Dendritic cell treated with granulocyte-macrophage colony-stimulating factor and Interleukin-4, amounts not matched to agents 40 ng/mL and 50 ng/mL, for 4 days (primary cell): Measurements from ENCODE around the gene MAP2K6.
A peak's percentile ranks its signal among the peaks of the same experiment; 100 is the strongest.
"Not testable (repeated sequence)": the region's sequence is repeated elsewhere in the genome, so short reads cannot be mapped to it uniquely, and the experiment has no call there.

Experiments used
- H3K27ac Mint-ChIP-seq: one replicate; pipeline ENCODE4 v1.8.0; 2022; ENCODE audit warnings: mild to moderate bottlenecking, mixed read lengths
- H3K27me3 Mint-ChIP-seq: one replicate; pipeline ENCODE4 v1.8.0; 2022; ENCODE audit warnings: mild to moderate bottlenecking, mixed read lengths
- H3K36me3 Mint-ChIP-seq: one replicate; pipeline ENCODE4 v1.8.0; 2022; ENCODE audit warnings: low read depth, mixed read lengths
- H3K4me1 Mint-ChIP-seq: one replicate; pipeline ENCODE4 v1.8.0; 2022; ENCODE audit warnings: low read depth, mixed read lengths
- H3K4me3 Mint-ChIP-seq: one replicate; pipeline ENCODE4 v1.8.0; 2022; ENCODE audit warnings: mild to moderate bottlenecking, moderate library complexity, mixed read lengths
- H3K9me3 Mint-ChIP-seq: one replicate; pipeline ENCODE4 v1.8.0; 2022; ENCODE audit warnings: mixed read lengths
- intact Hi-C: fragments of 100-400 bp; cut with micrococcal nuclease; formaldehyde crosslinking; loops from one replicate; pipeline ENCODE4 v1.15.0; 2022

Gene MAP2K6

GRCh38 chr17:69477903-69478266 lies 63.4 kb downstream of the MAP2K6 start:
- H3K9me3 Mint-ChIP-seq, result no peaks in the 10 kb centered on the region
- intact Hi-C loops, result no loop called here
- no peak overlapping the region for H3K27ac Mint-ChIP-seq
- H3K4me3 Mint-ChIP-seq, result no peak overlapping the region
- H3K36me3 Mint-ChIP-seq, result no peaks in the 10 kb centered on the region
- peaks cover 39% of the 10 kb centered on the region for H3K4me1 Mint-ChIP-seq
- H3K27me3 Mint-ChIP-seq, result no peaks in the 10 kb centered on the region

- no peak overlapping the region for H3K4me3 Mint-ChIP-seq
- H3K27ac Mint-ChIP-seq, result no peak overlapping the region
- intact Hi-C loops, result no loop called here
Observed at GRCh38 chr17:69478916-69479315, 64.4 kb downstream of the MAP2K6 start.

GRCh38 chr17:69479756-69480155 lies 65.3 kb downstream of the MAP2K6 start:
- not testable (repeated sequence) for H3K27me3 Mint-ChIP-seq, H3K36me3 Mint-ChIP-seq, H3K27ac Mint-ChIP-seq, H3K9me3 Mint-ChIP-seq, H3K4me3 Mint-ChIP-seq
- intact Hi-C loops, result loop anchor here (10.0 kb wide), 1 partner anchor 55 kb away; no protein-coding TSS in a partner anchor
- peaks cover 35% of the 10 kb centered on the region for H3K4me1 Mint-ChIP-seq

More at GRCh38 chr17:69478916-69479315, 64.4 kb downstream of the MAP2K6 start:
- peaks cover 39% of the 10 kb centered on the region for H3K4me1 Mint-ChIP-seq
- H3K9me3 Mint-ChIP-seq, result no peaks in the 10 kb centered on the region
- no peaks in the 10 kb centered on the region for H3K27me3 Mint-ChIP-seq
- no peaks in the 10 kb centered on the region for H3K36me3 Mint-ChIP-seq

- no peak overlapping the region for H3K27ac Mint-ChIP-seq
- intact Hi-C loops, result loop anchor here (10.0 kb wide), 1 partner anchor 55 kb away; no protein-coding TSS in a partner anchor
- peaks cover 40% of the 10 kb centered on the region for H3K4me1 Mint-ChIP-seq
- H3K36me3 Mint-ChIP-seq, result no peaks in the 10 kb centered on the region
- no peaks in the 10 kb centered on the region for H3K9me3 Mint-ChIP-seq
- no peaks in the 10 kb centered on the region for H3K27me3 Mint-ChIP-seq
- H3K4me3 Mint-ChIP-seq, result no peak overlapping the region
Observed at GRCh38 chr17:69480245-69480644, 65.7 kb downstream of the MAP2K6 start.

GRCh38 chr17:69485251-69485661 lies 70.8 kb downstream of the MAP2K6 start:
- H3K27ac Mint-ChIP-seq, result peak overlapping the region; percentile 21
- intact Hi-C loops, result loop anchor here (10.0 kb wide), 1 partner anchor 60 kb away; no protein-coding TSS in a partner anchor

GRCh38 chr17:69485901-69486643 lies 71.6 kb downstream of the MAP2K6 start:
- intact Hi-C loops, result loop anchor here (10.0 kb wide), 1 partner anchor 61 kb away; no protein-coding TSS in a partner anchor
- H3K36me3 Mint-ChIP-seq, result no peaks in the 10 kb centered on the region
- H3K27me3 Mint-ChIP-seq, result no peaks in the 10 kb centered on the region
- H3K27ac Mint-ChIP-seq, result peak overlapping the region; percentile 21
- H3K4me1 Mint-ChIP-seq, result peaks cover 33% of the 10 kb centered on the region
- H3K9me3 Mint-ChIP-seq, result no peaks in the 10 kb centered on the region
- H3K4me3 Mint-ChIP-seq, result no peak overlapping the region

More at GRCh38 chr17:69485251-69485661, 70.8 kb downstream of the MAP2K6 start:
- Mint-ChIP-seq H3K9me3 (no peaks in the 10 kb centered on the region), H3K27me3 (no peaks in the 10 kb centered on the region), H3K36me3 (no peaks in the 10 kb centered on the region), H3K4me3 (no peak overlapping the region), H3K4me1 (peaks cover 30% of the 10 kb centered on the region)

- intact Hi-C loops, result loop anchor here (10.0 kb wide), 1 partner anchor 62 kb away; no protein-coding TSS in a partner anchor
- Mint-ChIP-seq H3K4me3 (no peak overlapping the region), H3K36me3 (no peaks in the 10 kb centered on the region), H3K4me1 (peaks cover 35% of the 10 kb centered on the region), H3K9me3 (no peaks in the 10 kb centered on the region), H3K27ac (no peak overlapping the region), H3K27me3 (no peaks in the 10 kb centered on the region)
Observed at GRCh38 chr17:69486779-69487637, 72.5 kb downstream of the MAP2K6 start.

- H3K36me3 Mint-ChIP-seq, result no peaks in the 10 kb centered on the region
- H3K4me3 Mint-ChIP-seq, result no peak overlapping the region
- H3K9me3 Mint-ChIP-seq, result no peaks in the 10 kb centered on the region
Observed at GRCh38 chr17:69489313-69489712, 74.8 kb downstream of the MAP2K6 start.

GRCh38 chr17:69492410-69493071 lies 78.0 kb downstream of the MAP2K6 start:
- no peaks in the 10 kb centered on the region for H3K9me3 Mint-ChIP-seq

More at GRCh38 chr17:69489313-69489712, 74.8 kb downstream of the MAP2K6 start:
- Mint-ChIP-seq H3K4me1 (peaks cover 30% of the 10 kb centered on the region), H3K27me3 (no peaks in the 10 kb centered on the region), H3K27ac (no peak overlapping the region)
- intact Hi-C loops, result loop anchor here (10.0 kb wide), 1 partner anchor 65 kb away; no protein-coding TSS in a partner anchor

GRCh38 chr17:69495787-69496186 lies 81.3 kb downstream of the MAP2K6 start:
- intact Hi-C loops, result no loop called here
- Mint-ChIP-seq H3K4me1 (peaks cover 32% of the 10 kb centered on the region), H3K27me3 (no peaks in the 10 kb centered on the region), H3K9me3 (no peaks in the 10 kb centered on the region), H3K36me3 (no peaks in the 10 kb centered on the region), H3K4me3 (no peak overlapping the region), H3K27ac (no peak overlapping the region)

More at GRCh38 chr17:69492410-69493071, 78.0 kb downstream of the MAP2K6 start:
- intact Hi-C loops, result no loop called here
- H3K27ac Mint-ChIP-seq, result no peak overlapping the region
- no peaks in the 10 kb centered on the region for H3K27me3 Mint-ChIP-seq
- H3K36me3 Mint-ChIP-seq, result no peaks in the 10 kb centered on the region
- H3K4me1 Mint-ChIP-seq, result peaks cover 24% of the 10 kb centered on the region
- no peak overlapping the region for H3K4me3 Mint-ChIP-seq

- H3K9me3 Mint-ChIP-seq, result no peaks in the 10 kb centered on the region
- H3K27ac Mint-ChIP-seq, result peak overlapping the region; percentile 35
- H3K4me3 Mint-ChIP-seq, result no peak overlapping the region
- peaks cover 37% of the 10 kb centered on the region for H3K4me1 Mint-ChIP-seq
- intact Hi-C loops, result no loop called here
- H3K27me3 Mint-ChIP-seq, result no peaks in the 10 kb centered on the region
- H3K36me3 Mint-ChIP-seq, result peaks cover 2% of the 10 kb centered on the region
Observed at GRCh38 chr17:69497161-69497560, 82.7 kb downstream of the MAP2K6 start.

GRCh38 chr17:69499318-69499717 lies 84.8 kb downstream of the MAP2K6 start:
- Mint-ChIP-seq H3K36me3 (peaks cover 13% of the 10 kb centered on the region), H3K27ac (peak overlapping the region; percentile 21), H3K9me3 (no peaks in the 10 kb centered on the region), H3K27me3 (no peaks in the 10 kb centered on the region), H3K4me1 (peaks cover 58% of the 10 kb centered on the region), H3K4me3 (no peak overlapping the region)
- intact Hi-C loops, result no loop called here

GRCh38 chr17:69500911-69501429 lies 86.5 kb downstream of the MAP2K6 start:
- Mint-ChIP-seq H3K4me3 (no peak overlapping the region), H3K4me1 (peaks cover 69% of the 10 kb centered on the region), H3K27me3 (no peaks in the 10 kb centered on the region), H3K36me3 (peaks cover 26% of the 10 kb centered on the region), H3K9me3 (no peaks in the 10 kb centered on the region), H3K27ac (peak overlapping the region; percentile 91)
- intact Hi-C loops, result loop anchor here (5.0 kb wide), 1 partner anchor 84 kb away; no protein-coding TSS in a partner anchor
